HG03045 (cell line): ENCODE results near the gene SP4.

ENCODE experiments used
- ATAC-seq: cut with Tn5 transposase; IDR thresholded peaks from one replicate; pipeline ENCODE4 v1.9.1; 2021; ENCODE audit warnings: mild to moderate bottlenecking, moderate library complexity; ENCODE audit not compliant: unreplicated experiment

Gene SP4

GRCh38 chr7:21427871-21428658 lies at the start of gene SP4:
SP4 (plus strand) TSS chr7:21428083; CDS start chr7:21428252, 169 bp downstream.
- ATAC-seq: peak; percentile 71

DNA sequence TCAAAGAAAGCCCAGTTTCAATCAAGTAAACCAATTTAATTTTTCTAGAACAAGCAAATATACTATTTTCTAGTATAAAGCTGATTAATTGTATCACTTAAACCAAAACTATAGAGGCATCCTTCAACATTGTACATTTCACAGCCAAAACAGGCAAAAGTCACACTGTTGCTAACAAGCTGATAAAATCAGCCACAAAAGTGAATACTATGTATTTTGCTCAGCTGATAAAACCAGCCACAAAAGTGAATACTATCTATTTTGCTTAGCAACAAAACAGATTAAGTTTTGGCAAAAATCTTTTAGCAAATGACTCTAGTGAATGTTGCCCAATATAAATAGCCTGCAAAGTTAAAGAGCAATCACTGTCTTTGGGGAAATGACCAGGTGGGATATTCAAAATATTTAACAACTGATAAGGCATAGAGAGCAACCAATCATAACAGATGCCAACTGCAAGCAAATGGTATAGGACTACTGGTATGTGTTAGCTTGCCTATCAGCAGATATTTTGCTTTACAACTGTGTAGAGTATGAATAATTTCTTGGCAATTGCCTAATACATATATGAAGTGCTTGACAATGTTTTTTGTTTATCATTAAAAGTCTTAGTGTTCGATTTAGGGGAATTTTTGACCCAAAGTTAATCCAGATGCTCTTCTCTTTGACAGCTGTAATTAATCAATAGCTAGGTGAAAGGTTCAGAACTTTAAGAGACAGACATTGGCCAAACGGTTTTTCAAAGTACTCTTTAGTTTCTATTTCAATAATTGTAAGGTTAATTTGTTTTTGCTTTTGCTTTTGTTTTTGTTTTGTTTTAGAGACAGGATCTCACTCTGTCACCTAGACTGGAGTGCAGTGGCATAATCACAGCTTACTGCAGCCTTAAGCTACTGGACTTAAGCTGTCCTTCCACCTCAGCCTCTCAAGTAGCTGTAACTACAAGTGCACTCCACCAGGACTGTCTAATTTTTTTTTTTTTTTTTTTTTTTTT lies 44.4 kb upstream of the SP4 start:
- ATAC-seq: peak; percentile 84

DNA sequence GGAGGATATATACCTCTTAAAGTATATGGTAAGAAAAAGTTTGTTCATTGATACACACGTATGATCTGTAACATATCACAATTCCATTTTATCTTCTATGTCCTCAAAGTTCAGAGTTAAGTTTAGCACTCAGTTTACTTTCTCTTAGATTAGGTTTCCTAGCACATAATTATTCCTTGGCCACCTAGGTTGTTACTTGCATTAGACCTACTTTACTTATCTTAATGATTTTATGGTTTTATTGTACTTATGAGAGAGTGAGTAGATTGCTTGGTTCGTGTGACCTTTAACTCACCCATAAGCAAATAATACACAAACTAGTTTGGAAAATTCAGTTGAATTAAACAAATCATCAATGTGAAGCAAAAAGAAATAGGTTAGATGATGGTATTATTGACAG lies 33.9 kb upstream of the SP4 start:
- no peak for ATAC-seq

GRCh38 chr7:21401944-21402343 lies 25.9 kb upstream of the SP4 start:
- no peak for ATAC-seq

- no peak for ATAC-seq
These were observed 19.9 kb upstream of the SP4 start for GRCh38 chr7:21407796-21408480.

- no peak for ATAC-seq
These were observed 19.4 kb upstream of the SP4 start for GRCh38 chr7:21408481-21408820.

- ATAC-seq: no peak
These were observed 15.5 kb upstream of the SP4 start for GRCh38 chr7:21412410-21412851.

DNA sequence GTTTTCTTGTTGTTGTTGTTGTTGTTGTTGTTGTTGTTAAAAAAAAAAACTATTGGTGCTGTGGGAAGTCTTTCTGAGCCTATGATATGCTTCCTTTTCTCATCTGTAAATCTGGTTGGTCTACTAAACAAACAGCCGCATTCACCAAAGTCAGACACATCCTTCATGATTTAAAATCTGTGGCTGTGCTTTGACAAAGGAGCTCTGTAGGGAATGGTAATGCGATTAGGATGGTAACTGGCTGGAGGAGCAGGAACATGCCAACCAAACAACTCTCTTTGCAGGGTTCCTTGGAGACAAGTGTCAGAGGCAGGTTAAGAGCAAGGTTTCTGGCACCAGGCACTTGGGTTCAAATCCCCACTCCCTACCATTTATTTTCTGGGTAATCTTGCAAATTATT lies 14.9 kb upstream of the SP4 start:
- no peak for ATAC-seq

DNA sequence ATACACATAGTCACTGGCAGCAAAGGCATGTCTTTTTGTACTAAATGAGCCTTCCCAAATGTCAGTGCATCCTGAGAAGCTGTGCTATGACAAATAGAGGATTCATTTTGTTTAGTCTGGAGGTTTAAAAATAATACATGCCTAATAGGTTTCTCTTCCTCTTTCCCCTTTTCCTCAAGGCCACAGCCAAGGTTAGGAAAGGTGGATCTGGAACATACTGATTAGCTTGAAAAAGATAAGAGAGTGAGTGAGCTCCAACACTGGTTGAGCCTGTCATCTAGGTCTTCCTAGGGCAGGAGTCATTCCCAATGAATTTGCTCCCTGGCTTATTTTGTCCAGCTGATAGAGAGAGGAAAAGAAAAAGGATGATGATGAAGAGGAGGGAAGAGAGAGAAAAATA lies 14.4 kb upstream of the SP4 start:
- no peak for ATAC-seq

- no peak for ATAC-seq
These were observed 13.0 kb upstream of the SP4 start for GRCh38 chr7:21414795-21415393.

- ATAC-seq: no peak
These were observed 10.2 kb upstream of the SP4 start for GRCh38 chr7:21417647-21418046.

DNA sequence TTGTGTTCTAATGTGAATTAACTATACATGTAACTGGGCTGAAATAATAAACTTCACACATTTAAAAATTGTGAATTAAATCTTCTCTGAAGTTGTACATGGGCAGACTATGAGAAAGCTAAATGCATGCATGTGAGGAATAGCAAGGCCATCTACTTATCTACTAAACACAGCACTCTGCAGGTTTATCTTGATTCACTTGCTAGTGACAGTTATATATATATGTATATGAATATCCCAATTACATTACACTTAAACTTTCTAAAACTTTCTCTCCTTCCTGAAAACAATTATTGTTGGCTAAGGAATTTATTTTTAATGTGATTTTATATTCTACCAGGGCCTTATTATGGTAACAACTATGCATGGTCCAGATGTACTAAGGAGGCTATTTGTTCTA lies 5.1 kb upstream of the SP4 start:
- ATAC-seq: no peak

DNA sequence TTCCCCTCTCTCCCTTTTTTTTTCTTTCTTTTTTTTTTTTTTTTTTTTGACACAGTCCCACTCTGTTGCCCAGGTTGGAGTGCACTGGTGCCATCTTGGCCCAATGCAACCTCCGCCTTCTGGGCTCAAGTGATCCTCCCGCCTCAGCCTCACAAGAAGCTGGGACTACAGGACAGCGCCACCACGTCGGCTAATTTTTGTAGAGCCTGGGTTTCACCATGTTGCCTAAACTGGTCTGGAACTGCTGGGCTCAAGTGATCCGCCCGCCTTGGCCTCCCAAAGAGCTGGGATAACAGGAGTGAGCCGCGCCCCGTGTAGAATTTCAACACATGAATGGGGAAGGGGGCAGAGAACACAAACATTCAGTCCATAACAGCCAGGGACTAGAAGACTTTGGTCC lies 2.6 kb upstream of the SP4 start:
- no peak for ATAC-seq

GRCh38 chr7:21426286-21427181 lies 1.3 kb upstream of the SP4 start:
- ATAC-seq: no peak

GRCh38 chr7:21427182-21427870 lies 557 bp upstream of the SP4 start:
- ATAC-seq: peak; percentile 82

GRCh38 chr7:21428659-21428941 lies 717 bp downstream of the SP4 start:
- ATAC-seq: no peak

DNA sequence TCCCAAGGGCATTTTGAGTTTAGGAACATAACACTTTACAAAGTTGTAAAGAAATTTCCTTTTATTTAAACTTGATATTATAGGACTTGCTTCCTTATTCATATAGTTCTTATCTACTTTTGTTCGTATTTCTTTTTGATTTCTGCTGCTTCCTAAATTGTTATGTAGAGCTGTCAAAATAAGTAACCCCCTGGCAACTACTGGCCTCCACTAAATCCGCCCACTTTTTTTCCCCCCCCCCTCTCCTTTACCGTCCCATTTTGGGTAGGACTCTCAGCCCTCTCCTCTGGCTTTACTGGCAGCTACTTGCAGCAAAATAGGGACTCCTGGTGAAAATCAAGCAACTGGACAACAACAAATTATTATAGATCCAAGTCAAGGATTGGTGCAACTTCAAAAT lies 1.1 kb downstream of the SP4 start:
- no peak for ATAC-seq

DNA sequence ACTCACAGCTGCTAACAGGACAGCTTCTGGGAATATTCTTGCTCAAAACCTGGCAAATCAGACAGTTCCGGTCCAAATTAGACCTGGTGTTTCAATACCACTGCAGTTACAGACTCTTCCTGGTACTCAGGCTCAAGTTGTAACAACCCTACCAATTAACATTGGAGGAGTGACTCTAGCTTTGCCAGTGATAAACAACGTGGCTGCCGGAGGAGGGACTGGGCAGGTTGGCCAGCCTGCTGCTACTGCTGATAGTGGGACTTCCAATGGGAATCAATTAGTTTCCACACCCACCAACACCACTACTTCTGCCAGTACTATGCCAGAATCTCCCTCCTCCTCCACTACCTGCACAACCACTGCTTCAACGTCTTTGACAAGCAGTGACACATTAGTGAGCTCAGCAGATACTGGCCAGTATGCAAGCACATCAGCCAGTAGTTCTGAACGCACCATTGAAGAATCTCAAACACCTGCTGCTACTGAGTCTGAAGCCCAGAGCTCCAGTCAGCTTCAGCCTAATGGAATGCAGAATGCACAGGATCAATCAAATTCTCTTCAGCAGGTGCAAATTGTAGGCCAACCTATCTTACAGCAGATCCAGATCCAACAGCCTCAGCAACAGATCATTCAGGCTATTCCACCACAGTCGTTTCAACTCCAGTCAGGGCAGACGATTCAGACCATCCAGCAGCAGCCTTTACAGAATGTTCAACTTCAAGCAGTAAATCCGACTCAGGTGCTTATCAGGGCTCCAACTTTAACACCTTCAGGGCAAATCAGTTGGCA lies 2.1 kb downstream of the SP4 start:
- ATAC-seq: no peak

- ATAC-seq: no peak
These were observed 2.7 kb downstream of the SP4 start for GRCh38 chr7:21430575-21430954.
